IPS-20b (cell line): ENCODE results near the gene TBXAS1.

Source experiments
- H3K27ac ChIP-seq: one replicate; pipeline ENCODE4 v1.5.1; 2013; ENCODE audit warnings: low read length
- H3K27me3 ChIP-seq: 2 replicates; pipeline ENCODE4 v1.6.1; 2013; ENCODE audit warnings: mild to moderate bottlenecking, low read length, inconsistent platforms; ENCODE audit not compliant: insufficient read depth
- H3K36me3 ChIP-seq: 2 replicates; pipeline ENCODE4 v1.6.1; 2013; ENCODE audit warnings: low read depth, mild to moderate bottlenecking, inconsistent platforms, low read length, moderate library complexity; ENCODE audit not compliant: insufficient read depth
- H3K4me1 ChIP-seq: 2 replicates; pipeline ENCODE4 v1.6.1; 2013; ENCODE audit warnings: mild to moderate bottlenecking, control low read depth, inconsistent platforms, low read length, moderate library complexity; ENCODE audit not compliant: insufficient read depth
- H3K4me3 ChIP-seq: 2 replicates; pipeline ENCODE4 v1.5.1; 2013; ENCODE audit warnings: mild to moderate bottlenecking, low read length, inconsistent platforms
- H3K9ac ChIP-seq: 2 replicates; pipeline ENCODE4 v1.6.1; 2013; ENCODE audit warnings: low read depth, mild to moderate bottlenecking, inconsistent platforms, low read length, moderate library complexity
- H3K9me3 ChIP-seq: 2 replicates; pipeline ENCODE4 v1.6.1; 2013; ENCODE audit warnings: mild to moderate bottlenecking, low read depth, low read length, inconsistent platforms; ENCODE audit not compliant: insufficient read depth

The TBXAS1 gene

DNA sequence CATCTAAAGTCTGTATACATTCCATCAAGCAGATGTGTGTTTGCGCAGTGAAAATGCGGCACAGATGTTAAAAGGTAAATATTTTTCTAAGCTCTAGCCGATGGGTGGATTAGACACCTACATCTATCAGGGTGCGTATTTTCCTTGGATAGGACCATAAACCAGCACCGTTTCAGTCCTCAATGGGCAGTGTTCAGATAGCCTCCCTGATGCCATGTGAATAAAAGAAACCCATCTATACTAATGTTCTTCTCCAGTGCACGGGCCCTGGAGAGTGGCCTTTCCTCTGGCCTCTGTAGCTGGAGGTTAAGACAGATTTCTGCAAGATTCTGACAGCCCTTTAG, 130.2 kb downstream of the TBXAS1 start:
- H3K9me3 ChIP-seq: no peaks in the 10 kb centered on the region
- H3K27me3 ChIP-seq: no peaks in the 10 kb centered on the region
- no peaks in the 10 kb centered on the region for H3K36me3 ChIP-seq
- no peak overlapping the region for H3K4me3 ChIP-seq
- H3K27ac ChIP-seq: no peak overlapping the region
- no peak overlapping the region for H3K9ac ChIP-seq
- no peaks in the 10 kb centered on the region for H3K4me1 ChIP-seq

DNA sequence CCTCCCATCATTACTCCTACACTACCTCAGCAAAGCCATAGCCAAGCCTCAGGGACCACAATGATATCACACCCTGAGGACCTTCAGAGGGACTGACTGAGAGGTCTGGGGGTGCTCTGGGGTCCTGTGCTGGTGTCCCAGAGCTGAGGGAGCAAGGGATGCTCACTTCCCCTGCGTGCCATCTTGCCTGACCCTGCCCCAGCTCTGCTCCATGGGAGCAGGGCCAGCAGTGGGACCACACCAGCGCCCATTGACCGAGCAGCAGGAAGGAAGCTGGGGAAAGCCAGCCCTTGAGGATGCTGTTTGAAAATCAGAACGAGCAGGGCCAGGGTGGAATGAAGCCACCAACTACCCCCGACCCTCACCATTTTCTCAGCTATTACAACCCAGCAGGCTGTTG, 130.7 kb downstream of the TBXAS1 start:
- Histone ChIP-seq H3K9ac (no peak overlapping the region), H3K27ac (no peak overlapping the region), H3K4me1 (no peaks in the 10 kb centered on the region), H3K27me3 (no peaks in the 10 kb centered on the region), H3K36me3 (no peaks in the 10 kb centered on the region), H3K4me3 (no peak overlapping the region), H3K9me3 (no peaks in the 10 kb centered on the region)

DNA sequence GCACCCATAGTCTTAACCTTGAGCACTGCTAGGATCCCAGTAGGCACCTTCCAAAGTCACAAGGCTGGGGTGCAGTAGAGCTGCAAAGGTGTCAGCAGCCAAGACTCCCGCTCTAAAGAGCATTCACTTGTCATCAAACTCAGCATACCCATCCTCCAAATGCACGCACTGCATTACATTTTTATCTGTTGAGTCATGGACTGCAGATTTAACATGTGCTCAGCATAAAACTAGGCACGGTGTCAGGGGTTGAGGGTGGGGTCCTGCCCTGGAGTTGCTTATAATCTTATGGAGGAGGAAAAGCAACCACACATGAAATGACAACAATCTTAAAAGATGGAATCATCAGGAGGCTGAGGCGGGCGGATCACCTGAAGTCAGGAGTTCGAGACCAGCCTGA, 131.1 kb downstream of the TBXAS1 start:
- H3K9me3 ChIP-seq: no peaks in the 10 kb centered on the region
- no peaks in the 10 kb centered on the region for H3K36me3 ChIP-seq
- H3K9ac ChIP-seq: no peak overlapping the region
- H3K4me1 ChIP-seq: no peaks in the 10 kb centered on the region
- H3K27me3 ChIP-seq: no peaks in the 10 kb centered on the region
- H3K4me3 ChIP-seq: no peak overlapping the region
- H3K27ac ChIP-seq: no peak overlapping the region

DNA sequence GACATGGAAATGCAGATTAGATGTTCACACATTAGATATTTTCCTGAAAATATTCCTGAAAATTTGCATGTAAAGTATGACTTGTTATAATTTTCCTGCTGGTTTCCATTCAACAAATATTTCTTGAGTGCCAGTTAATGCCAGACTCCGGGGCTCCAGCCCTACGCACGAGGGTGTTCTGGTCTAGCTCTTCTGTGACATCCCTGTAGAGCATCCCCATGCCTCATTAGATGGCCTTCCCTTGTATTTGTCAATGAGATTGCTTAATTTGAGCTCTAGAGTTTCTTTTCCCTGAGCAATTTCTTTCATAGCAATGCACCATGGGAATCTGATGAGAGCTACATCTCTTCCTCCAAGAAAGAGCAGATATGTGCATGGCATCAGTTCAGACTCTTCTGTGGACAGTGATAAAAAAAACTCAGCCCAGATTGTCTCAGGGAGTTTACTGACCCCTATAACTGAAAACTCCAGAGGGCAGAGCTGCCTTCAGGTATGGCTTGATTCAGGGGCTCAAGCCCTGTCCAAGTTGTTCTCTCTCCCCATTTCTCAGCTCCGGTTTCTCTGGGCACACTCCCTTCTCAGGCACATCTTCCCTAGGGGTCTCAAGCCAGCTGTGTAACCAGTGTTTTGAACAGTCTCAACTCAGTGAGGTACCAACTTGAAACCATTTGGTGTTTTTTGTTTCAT, 137.0 kb downstream of the TBXAS1 start:
- H3K4me1 ChIP-seq: peaks cover 4% of the 10 kb centered on the region; the same call in 1 of the 2 replicates
- no peak overlapping the region for H3K27ac ChIP-seq
- H3K9ac ChIP-seq: no peak overlapping the region
- no peaks in the 10 kb centered on the region for H3K9me3 ChIP-seq
- no peaks in the 10 kb centered on the region for H3K36me3 ChIP-seq
- no peak overlapping the region for H3K4me3 ChIP-seq
- no peaks in the 10 kb centered on the region for H3K27me3 ChIP-seq

DNA sequence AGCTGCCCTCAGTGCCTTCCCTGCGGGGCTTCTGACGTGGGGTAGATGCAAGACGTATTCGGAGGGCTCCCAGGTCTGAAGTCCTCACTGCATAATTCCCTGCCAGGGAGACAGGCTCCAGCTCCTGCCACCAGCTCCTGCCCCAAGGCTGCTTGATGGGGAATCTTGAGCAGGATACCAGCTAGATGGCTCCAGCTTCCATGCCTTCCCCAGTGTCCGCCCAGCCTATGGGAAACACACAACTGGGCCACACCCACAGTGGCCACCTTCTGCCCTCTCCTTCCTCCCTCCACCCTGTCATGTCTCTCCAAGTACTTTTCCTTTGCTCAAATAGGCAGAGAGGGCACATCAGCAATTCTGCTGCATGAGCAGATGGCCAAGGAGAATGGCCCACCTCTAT, 137.9 kb downstream of the TBXAS1 start:
- Histone ChIP-seq H3K9ac (no peak overlapping the region), H3K27ac (no peak overlapping the region), H3K27me3 (no peaks in the 10 kb centered on the region), H3K4me1 (peaks cover 12% of the 10 kb centered on the region; the same call in 1 of the 2 replicates), H3K36me3 (no peaks in the 10 kb centered on the region), H3K4me3 (no peak overlapping the region), H3K9me3 (no peaks in the 10 kb centered on the region)

DNA sequence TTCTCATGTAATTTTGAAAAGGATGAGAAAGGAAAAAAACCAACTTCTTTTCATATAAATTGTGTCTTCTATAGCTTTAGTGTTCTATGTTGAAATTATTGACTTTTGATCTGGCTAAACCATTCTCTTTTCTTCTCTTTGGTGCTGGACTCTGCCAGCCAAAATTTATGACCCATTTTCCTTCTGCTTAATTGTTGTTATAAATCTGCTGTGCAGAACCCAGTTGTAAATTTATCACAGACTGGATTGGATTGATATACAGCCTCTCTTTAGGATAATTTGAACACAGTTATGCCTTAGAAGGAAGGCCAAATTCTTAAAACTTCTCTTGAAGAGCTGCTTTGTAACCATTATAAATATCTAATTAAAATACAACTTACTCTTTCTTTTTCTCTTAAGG, 139.9 kb downstream of the TBXAS1 start:
- peaks cover 29% of the 10 kb centered on the region; the same call in 1 of the 2 replicates for H3K4me1 ChIP-seq
- H3K9ac ChIP-seq: no peak overlapping the region
- no peak overlapping the region for H3K27ac ChIP-seq
- H3K27me3 ChIP-seq: no peaks in the 10 kb centered on the region
- no peaks in the 10 kb centered on the region for H3K9me3 ChIP-seq
- no peak overlapping the region for H3K4me3 ChIP-seq
- no peaks in the 10 kb centered on the region for H3K36me3 ChIP-seq

DNA sequence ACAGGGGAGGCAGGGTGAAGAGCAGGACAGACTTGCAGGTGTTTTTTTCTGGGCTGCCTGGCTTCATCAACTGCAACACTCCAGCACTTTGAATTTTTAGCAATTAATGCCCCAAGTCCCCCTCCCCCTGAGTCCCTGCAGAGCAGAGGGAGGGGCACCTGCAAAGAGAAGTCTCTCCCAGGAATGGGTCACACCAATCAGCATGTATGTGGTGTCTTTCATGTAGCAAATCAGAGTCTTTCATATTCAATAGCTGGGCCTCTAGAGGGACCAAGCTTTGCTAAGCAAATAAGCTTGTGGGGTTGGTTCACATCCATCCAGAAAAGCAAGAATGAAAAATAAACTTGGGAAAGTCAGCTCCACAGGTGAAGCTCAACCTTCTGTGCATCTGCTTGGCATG, 143.0 kb downstream of the TBXAS1 start:
- Histone ChIP-seq H3K36me3 (no peaks in the 10 kb centered on the region), H3K4me3 (no peak overlapping the region), H3K9ac (no peak overlapping the region), H3K9me3 (no peaks in the 10 kb centered on the region), H3K27ac (no peak overlapping the region), H3K4me1 (peaks cover 44% of the 10 kb centered on the region; the same call in 1 of the 2 replicates), H3K27me3 (no peaks in the 10 kb centered on the region)

DNA sequence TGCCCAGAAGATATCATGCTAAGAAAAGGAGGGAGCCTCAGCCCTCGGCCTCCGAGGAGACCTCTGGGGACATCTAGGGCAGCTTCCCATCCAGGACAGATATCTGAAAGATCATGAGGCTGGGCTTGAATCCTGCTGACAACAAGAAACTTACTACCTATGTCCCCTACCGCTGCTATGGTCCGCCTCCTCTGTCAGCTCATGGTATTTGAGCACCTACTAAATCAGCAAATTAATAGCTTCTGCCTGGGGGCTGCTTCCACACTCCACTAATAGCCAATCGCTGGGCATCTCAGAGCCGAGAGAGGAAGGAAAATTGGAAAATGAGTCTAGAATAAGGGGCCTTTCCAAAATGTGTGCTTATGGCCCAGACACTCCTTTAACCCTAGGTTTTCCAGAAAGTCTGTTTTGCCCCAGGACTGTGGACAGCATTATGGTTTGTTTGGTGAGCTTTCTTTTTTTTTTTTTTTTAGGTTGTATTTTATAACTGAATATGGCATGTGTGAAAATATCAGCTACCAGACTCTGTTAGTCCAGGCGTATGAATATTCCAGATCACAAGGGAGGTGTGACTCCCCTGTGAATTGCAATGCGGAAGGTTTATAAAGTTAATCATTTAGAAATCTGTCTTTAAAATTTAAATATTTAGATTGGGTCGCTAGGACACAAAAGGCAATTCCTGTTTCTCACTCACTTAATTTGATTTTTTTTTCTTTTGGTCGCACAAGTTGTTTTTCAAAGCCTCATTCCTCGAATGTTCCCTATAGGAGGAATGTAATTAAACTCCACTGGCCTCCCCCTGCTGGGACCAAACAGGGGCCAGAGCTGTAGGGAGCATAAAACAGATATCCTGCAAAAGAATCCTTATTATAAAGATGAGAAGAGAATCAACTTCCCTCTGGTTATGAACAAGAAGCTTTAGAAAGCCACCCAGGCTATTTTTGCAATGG, 144.3 kb downstream of the TBXAS1 start:
- no peaks in the 10 kb centered on the region for H3K9me3 ChIP-seq
- H3K27me3 ChIP-seq: no peaks in the 10 kb centered on the region
- no peak overlapping the region for H3K9ac ChIP-seq
- H3K36me3 ChIP-seq: no peaks in the 10 kb centered on the region
- no peak overlapping the region for H3K27ac ChIP-seq
- peaks cover 44% of the 10 kb centered on the region; the same call in 1 of the 2 replicates for H3K4me1 ChIP-seq
- H3K4me3 ChIP-seq: no peak overlapping the region

DNA sequence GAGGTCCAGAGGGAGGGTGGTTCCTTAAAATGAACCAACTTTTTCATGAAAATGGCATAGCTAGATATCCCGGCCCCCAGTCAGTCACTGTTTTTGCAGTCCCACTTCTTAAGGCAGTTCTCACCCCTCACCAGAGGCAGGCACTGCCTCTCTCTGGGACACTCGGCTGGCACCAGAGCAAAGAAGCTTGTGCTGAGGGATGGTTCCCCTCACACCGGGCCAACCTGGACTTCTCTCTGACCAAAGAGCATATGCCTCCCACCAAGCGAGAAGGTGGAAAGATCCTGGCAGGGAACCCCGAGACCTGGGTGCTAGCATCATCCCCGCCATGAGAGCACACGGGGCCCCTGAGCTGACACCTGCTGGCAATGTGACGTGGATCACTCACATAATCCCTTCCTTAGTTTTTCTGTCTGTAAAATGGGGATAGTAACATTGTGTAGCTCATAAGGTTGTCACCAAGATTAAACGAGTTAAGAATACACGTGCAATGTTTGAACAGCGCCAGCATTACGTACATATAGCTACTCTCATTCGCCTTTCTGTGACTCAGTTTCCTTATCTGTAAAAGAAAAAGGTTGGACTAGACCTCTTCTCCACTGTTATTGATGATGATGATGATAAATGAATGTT, 145.2 kb downstream of the TBXAS1 start:
- no peaks in the 10 kb centered on the region for H3K9me3 ChIP-seq
- no peak overlapping the region for H3K9ac ChIP-seq
- H3K27ac ChIP-seq: no peak overlapping the region
- no peaks in the 10 kb centered on the region for H3K36me3 ChIP-seq
- no peak overlapping the region for H3K4me3 ChIP-seq
- H3K27me3 ChIP-seq: no peaks in the 10 kb centered on the region
- peaks cover 44% of the 10 kb centered on the region; the same call in 1 of the 2 replicates for H3K4me1 ChIP-seq

DNA sequence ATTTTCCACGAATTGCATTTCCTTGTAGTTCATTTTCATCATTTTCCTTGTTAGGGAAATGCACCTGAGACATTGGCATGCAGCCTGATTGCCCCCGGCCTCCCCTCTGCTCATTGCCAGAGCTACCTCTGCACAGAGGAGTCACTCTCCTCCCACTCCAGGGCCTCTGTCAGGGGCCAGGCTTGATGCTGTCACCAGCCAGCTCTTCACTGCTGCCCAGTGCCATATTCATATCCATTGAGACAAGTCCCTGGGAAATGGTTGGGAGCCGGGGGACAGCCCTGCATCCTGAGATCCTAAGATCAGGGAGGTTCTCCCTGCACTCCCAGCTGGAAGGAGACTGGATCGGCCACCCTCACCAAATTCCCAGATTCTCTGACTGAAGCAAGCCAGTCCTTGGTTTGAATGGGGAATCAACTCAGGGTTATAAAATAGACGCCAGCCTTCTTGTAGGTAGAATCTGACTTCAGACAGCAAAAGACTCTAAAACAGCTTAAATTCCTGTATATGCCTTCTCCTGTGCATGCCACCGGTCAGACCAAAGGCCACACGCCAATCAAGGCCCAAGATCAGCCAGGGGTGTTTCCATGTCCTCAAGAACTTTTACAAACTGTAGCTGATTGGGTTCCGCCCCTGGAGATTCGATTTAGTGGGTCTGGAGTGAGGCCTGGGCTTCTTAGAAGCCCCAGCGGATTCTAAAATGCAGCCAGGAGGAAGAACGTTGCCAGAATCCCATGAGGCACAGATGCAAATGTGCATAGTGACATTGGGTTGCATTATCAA, 147.2 kb downstream of the TBXAS1 start:
- no peaks in the 10 kb centered on the region for H3K9me3 ChIP-seq
- H3K9ac ChIP-seq: no peak overlapping the region
- no peaks in the 10 kb centered on the region for H3K27me3 ChIP-seq
- no peak overlapping the region for H3K27ac ChIP-seq
- H3K4me3 ChIP-seq: no peak overlapping the region
- H3K4me1 ChIP-seq: peaks cover 40% of the 10 kb centered on the region; the same call in 1 of the 2 replicates
- H3K36me3 ChIP-seq: no peaks in the 10 kb centered on the region
